COLO668 (cell line): ENCODE data around the gene RERE.
A peak's percentile ranks its signal among the peaks of the same experiment; 100 is the strongest.

Experiments
- DNase-seq: peaks from one replicate; lab custom pipeline; 2025; ENCODE audit not compliant: unreplicated experiment; lab: John Stamatoyannopoulos, UW

The RERE gene

DNA sequence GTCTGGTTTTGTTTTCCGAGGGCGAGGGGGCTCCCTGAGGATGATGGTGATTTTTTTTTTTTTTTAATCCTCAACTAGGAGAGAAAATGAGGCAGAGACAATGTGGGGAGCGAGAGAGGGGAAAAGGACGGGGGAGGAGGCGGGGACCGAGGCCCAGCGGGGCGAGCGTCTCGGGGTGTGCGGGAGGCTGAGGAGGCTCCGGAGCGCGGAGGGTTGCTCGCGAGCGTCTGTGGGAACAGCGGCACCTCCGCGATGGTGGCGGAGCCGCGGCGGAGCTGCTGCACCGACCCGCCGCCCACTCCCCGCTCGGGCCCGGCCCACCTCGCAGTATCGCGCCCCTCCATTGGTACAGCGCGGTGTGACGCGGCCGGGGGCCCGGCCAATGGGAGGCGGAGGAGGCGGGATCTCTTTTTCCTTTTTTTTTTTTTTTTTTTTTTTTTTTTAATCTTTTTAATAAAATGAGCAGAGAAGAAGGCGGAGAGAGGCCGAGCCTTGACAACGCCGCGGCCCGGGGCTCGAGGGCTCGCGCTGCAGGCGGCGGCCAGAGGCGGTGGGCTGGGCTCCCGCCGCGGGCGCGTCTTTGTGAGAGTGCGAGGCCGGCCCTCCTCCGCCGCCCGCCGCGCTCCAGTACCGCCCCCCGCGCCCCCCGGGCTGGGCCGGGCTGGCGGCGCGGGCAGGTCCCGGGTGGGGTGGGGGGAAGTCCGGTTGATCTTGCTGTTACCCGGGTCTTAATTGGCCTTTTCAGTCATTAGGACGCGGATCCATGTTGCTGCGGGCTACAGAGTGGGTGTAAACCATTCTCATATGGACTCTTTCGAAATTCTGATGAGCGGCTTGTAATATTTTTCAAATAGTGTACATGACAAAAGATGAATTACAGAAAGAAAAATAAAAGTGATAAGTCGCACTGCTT lies at the start of gene RERE:
Gene RERE (minus strand): TSS at position 229 of the 913 bp plus-strand sequence.
- DNase-seq = peak; percentile 99

DNA sequence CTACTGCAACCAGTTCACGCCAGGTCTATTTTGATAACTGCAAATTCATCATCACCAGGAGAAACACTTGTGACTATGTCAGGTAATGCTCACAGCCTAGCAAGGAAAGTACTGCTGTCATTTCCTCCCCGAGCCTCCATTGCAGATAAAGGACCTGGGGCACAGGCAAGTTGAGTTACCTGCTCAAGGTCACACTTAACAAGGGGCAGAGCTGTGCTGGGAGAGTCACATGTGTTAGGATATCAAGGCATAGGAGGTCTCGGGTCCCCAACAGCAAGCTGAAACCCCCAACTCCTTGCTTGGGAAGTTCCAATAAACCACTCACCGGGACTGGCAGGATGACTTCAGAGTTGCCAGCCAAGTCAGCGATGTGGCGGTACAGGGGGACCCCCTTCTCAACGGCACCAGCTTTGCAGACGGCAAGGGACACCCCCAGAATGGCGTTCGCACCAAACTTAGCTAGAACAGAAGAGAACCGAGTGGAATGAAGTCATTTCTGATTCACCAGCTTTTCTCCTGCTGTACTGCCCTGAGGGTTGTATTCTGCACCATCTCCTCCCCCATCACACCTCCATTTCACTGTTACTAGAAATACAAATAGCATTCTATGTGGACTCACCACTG lies 49.5 kb upstream of the RERE start:
- no peak for DNase-seq

DNA sequence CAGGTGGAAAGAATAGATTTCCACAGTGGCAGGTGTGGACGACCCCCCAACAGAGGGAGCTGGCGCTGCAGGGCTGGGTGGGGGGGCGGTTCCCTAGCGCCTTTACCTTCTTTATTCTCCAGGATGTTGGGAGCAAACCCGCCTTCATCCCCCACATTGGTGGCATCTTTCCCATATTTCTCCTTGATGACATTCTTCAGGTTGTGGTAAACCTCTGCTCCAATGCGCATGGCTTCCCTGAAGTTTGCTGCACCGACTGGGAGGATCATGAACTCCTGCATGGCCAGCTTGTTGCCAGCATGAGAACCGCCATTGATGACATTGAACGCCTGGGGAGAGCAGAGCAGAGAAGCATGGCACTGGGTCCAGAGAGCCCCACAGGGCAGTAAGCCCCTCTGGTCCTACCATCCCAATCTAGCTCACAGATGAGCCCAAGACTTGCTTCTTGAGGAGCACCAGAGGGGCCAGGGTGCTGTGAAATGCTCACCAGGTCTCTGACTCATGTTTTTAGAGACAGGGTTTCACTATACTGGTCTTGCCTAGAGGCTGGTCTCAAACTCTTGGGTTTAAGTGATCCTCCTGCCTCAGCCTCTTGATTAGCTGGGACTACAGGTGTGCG lies 48.8 kb upstream of the RERE start:
- no peak for DNase-seq

GRCh38 chr1:8864713-8865344 lies 47.4 kb upstream of the RERE start:
- no peak for DNase-seq

- DNase-seq = no peak
Observed at GRCh38 chr1:8863794-8864233, 46.4 kb upstream of the RERE start.

DNA sequence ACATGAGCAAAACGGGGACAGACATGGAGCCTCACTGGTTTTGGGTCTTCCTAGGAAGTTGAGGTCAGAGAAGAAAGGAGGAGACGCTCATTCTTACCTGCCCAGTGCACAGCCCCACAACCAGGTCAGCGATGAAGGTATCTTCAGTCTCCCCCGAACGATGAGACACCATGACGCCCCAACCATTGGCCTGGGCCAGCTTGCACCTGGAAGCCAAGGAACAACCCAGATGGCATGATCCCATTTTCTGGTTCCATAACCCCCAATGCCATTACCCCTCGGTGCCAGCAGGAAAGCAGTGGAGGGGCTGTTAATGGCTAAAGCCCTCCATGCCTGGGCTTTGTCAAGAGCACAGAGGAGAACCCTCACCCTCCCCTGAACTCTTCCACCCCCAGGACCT lies 45.7 kb upstream of the RERE start:
- DNase-seq = no peak

- peak; percentile 45 for DNase-seq
Observed at GRCh38 chr1:8862528-8862927, 45.1 kb upstream of the RERE start.

DNA sequence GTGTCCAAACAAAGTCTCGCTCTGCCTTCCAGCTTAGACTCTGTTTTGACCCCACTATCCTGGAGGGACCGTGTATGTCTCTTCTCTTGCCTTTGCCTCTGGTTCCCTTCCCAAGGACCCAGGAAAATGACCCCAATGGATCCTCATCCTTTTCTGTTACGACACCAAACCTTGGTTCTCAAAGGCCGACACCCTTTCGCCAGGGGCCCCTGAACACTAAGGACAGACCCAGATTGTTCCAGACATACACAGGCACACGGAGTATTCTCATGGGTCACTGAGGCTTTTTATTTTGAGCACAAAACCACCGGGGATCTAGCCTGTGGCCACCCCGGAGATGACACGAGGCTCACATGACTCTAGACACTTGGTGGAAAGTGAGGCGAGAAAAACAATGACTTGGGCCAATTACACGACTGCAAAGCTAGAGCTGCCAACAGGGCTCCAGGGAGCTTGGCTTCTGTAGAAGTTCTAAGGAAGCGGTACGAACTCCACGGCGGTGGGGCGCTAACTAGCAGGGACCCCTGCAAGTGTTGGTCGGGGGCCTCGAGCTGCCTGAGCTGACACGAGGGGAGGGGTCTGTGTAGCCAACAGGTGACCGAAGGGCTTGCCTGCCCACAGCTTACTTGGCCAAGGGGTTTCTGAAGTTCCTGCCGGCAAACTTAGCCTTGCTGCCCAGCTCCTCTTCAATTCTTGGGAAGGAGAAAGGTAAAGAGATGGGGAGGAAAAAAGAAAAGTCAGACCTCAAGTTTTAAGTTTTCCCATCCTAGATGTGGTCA lies 43.5 kb upstream of the RERE start:
- DNase-seq = no peak

DNA sequence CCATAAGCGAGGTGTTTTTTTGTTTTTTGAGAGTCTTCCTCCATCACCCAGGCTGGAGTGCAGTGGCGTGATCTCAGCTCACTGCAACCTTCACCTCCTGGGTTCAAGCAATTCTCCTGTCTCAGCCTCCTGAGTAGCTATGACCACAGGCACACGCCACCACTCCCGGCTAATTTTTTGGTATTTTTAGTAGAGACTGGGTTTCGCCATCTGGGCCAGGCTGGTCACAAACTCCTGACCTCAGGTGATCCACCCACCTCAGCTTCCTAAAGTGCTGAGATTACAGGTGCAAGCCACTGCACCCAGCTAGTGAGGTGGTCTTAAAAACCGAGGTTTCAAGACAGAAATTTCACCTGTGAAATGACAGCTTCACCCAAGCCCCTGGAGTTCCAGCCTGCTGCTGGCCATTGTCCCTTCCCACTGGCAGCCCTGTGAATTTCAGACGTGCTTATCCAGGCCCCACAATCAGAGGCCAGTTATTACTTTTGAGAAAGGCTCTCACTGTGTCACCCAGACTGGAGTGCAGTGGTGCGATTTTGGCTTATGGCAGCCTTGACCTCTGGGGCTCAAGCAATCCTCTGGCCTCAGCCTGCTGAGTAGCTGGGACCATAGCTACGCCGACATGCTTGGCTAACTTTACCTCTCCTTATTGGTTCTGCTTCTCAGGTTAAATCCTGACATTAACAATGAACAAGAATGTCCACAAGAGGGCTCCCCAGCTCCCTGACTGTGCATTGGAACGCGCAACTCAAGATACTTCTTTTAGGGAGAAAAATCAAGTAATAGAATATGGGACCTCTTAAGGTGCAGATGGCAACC lies 41.7 kb upstream of the RERE start:
- peak; percentile 41 for DNase-seq

- no peak for DNase-seq
Observed at GRCh38 chr1:8858112-8858668, 40.8 kb upstream of the RERE start.

- DNase-seq = no peak
Observed at GRCh38 chr1:8856689-8857412, 39.4 kb upstream of the RERE start.

GRCh38 chr1:8854240-8854639 lies 36.8 kb upstream of the RERE start:
- no peak for DNase-seq

DNA sequence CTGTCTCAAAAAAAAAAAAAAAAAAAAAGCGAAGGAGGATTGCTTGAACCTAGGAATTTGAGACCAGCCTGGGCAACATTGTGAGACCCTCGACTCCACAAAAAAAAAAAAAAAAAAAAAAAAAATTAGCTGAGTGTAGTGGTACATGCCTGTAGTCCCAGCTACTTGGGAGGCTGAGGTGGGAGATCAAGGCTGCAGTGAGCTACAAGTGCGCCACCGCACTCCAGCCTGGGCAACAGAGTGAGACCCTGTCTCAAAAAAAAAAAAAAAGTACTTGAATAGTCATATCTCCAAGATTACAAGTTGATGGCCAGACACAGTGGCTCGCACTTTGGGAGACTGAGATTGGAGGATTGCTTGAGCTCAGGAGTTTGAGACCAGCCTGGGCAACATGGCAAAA lies 33.6 kb upstream of the RERE start:
- no peak for DNase-seq

GRCh38 chr1:8848663-8849386 lies 31.4 kb upstream of the RERE start:
- DNase-seq = peak; percentile 99

DNA sequence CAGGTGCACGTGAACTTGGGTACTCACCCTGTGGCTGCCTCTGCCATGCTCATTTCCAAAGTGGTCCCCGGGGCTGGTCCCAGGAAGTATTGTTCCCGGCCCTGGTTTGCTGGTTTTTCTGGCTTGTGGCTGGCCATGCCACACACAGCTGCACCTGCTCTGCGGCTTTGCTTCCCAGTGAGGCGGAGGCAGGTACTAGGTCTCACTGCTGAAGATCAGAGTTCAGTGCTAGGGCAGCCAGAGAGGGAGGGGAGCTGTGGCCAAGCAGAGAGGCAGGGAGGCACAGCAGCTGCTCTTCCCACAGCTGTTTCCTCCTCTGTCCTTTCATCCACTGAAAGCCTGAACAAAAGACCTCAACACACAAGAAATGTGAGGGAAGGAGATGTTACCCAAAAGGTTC lies 30.6 kb upstream of the RERE start:
- peak; percentile 83 for DNase-seq

GRCh38 chr1:8846263-8846662 lies 28.8 kb upstream of the RERE start:
- no peak for DNase-seq

GRCh38 chr1:8845104-8846097 lies 28.0 kb upstream of the RERE start:
- DNase-seq = no peak
